ENCODE results near the gene BLID. TPM values are rescaled to one million over a fixed set of nuclear protein-coding genes. Genes with fewer than 3 reads are reported as not detected.
A peak's percentile ranks its signal among the peaks of the same experiment; 100 is the strongest.

BLID gene
- total RNA-seq, 1 experiment from 2014 or later = 5.7 TPM

DNA sequence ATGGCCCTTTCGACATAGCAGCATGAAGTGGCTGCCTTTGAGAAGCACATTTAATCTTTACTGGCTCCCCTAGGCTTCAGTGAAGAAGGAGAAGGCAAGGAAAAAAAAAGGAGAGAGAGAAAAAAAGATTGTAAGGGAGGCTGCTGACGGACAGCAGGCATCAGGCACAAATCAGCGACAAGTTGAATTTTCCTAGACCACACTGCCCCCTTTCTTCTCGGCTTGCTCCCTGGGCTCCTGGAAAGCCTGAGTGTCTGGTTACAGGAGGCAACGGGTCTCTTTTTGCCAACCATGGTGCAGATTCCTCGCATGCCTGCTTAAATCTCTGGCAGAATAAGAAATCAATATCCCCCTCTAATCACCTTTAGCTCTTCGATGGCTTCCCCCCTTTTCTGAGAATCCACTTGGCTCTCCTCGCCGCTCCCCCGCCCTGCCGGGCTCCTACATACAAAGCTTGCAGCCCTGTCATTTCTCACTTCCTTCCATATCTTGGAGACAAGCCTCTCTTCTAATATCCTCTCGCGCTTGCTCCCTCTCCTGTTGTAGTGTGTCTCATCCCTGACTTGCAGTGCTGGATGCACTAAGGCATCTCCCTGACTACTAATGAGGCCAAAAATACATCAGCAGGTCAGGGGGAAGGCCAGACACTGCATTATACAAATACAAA is 14.3 kb downstream of the BLID start:
- Histone ChIP-seq H3K4me3 (ENCODE audit: low read length) (no peak overlapping the region), H3F3A (ENCODE audit: low read length, unreplicated experiment) (peaks cover 24% of the 10 kb centered on the region), H3K27me3 (ENCODE audit: low read length) (no peaks in the 10 kb centered on the region), H3K4me2 (ENCODE audit: low read length) (peak overlapping the region; percentile 14; the same call in 1 of the 2 replicates), H3K27ac (ENCODE audit: low read length) (peak overlapping the region; percentile 53), H3K9me3 (ENCODE audit: low read length) (no peaks in the 10 kb centered on the region), H3K9me2 (replicated peaks; ENCODE audit: low read length) (no peaks in the 10 kb centered on the region), H3K79me2 (ENCODE audit: low read length) (peaks cover 96% of the 10 kb centered on the region), H3K4me1 (ENCODE audit: insufficient read depth, low read length) (peaks cover 91% of the 10 kb centered on the region), H3K9ac (ENCODE audit: low read length) (peak overlapping the region; percentile 19), H3K36me3 (ENCODE audit: low read depth, low read length) (peaks cover 79% of the 10 kb centered on the region), H4K20me1 (ENCODE audit: low read length) (peaks cover 41% of the 10 kb centered on the region), H2AFZ (ENCODE audit: low read length) (no peak overlapping the region)
- ATAC-seq = peak; percentile 32
- TF ChIP-seq EZH2phosphoT487 (IDR thresholded peaks at IDR 0.05; ENCODE audit: borderline replicate concordance, low read length) (no peak), EZH2 (IDR thresholded peaks at IDR 0.05; ENCODE audit: low read length, unreplicated experiment) (no peak), CTCF (conservative IDR thresholded peaks at IDR 0.05; ENCODE audit: low read depth, low read length) (peak; percentile 51)
- no TSS peak for BruUV-seq (replicated peaks)
- DNase-seq = no peak
- intact Hi-C loops (cut with micrococcal nuclease) = loop anchor here (1.0 to 5.0 kb wide), 4 partner anchors 36 to 445 kb away; no protein-coding TSS in a partner anchor
- POLR2A ChIA-PET (ENCODE audit: unreplicated experiment) = interaction anchor here (0.6 to 1.1 kb wide), 3 partner anchors 50 to 87 kb away, joined by 4 to 23 read pairs (median 13); no protein-coding TSS in a partner anchor
- CTCF ChIA-PET = interaction anchor here (1.8 kb wide), 1 partner anchor 446 kb away, joined by 7 read pairs; no protein-coding TSS in a partner anchor

GRCh38 chr11:122100756-122101080 is 15.3 kb downstream of the BLID start:
- Histone ChIP-seq H3K9me3 (ENCODE audit: low read length) (no peaks in the 10 kb centered on the region), H3K4me2 (ENCODE audit: low read length) (peak overlapping the region; percentile 14; the same call in 1 of the 2 replicates), H3K9me2 (replicated peaks; ENCODE audit: low read length) (no peaks in the 10 kb centered on the region), H3K27ac (ENCODE audit: low read length) (peak overlapping the region; percentile 53), H3F3A (ENCODE audit: low read length, unreplicated experiment) (peaks cover 29% of the 10 kb centered on the region), H2AFZ (ENCODE audit: low read length) (no peak overlapping the region), H3K9ac (ENCODE audit: low read length) (peak overlapping the region; percentile 19), H3K79me2 (ENCODE audit: low read length) (peaks cover 96% of the 10 kb centered on the region), H3K27me3 (ENCODE audit: low read length) (no peaks in the 10 kb centered on the region), H3K36me3 (ENCODE audit: low read depth, low read length) (peaks cover 79% of the 10 kb centered on the region), H4K20me1 (ENCODE audit: low read length) (peaks cover 36% of the 10 kb centered on the region), H3K4me3 (ENCODE audit: low read length) (no peak overlapping the region), H3K4me1 (ENCODE audit: insufficient read depth, low read length) (peaks cover 91% of the 10 kb centered on the region)
- no peak; the same call in 1 of the 2 replicates for ATAC-seq
- intact Hi-C loops (cut with micrococcal nuclease) = loop anchor here (1.0 to 5.0 kb wide), 4 partner anchors 37 to 444 kb away; no protein-coding TSS in a partner anchor
- CTCF ChIA-PET = no interaction called here
- no peak for DNase-seq
- BruUV-seq (replicated peaks) = no TSS peak
- TF ChIP-seq CTCF (conservative IDR thresholded peaks at IDR 0.05; ENCODE audit: low read depth, low read length) = no peak
- TF ChIP-seq EZH2phosphoT487 (IDR thresholded peaks at IDR 0.05; ENCODE audit: borderline replicate concordance, low read length) = no peak
- no peak for TF ChIP-seq EZH2 (IDR thresholded peaks at IDR 0.05; ENCODE audit: low read length, unreplicated experiment)
- POLR2A ChIA-PET (ENCODE audit: unreplicated experiment) = no interaction called here

Measured in PC-3 (cell line).